ENCODE results near the gene NPR2.

NPR2 gene

GRCh38 chr9:35789541-35789940, 1.9 kb upstream of the NPR2 start:
- H3K4me3 ChIP-seq (replicated peaks; ENCODE audit: low read depth, low read length), result no peak overlapping the region
- no peak for DNase-seq (ENCODE audit: low read depth)
- TF ChIP-seq, protein P1, sequence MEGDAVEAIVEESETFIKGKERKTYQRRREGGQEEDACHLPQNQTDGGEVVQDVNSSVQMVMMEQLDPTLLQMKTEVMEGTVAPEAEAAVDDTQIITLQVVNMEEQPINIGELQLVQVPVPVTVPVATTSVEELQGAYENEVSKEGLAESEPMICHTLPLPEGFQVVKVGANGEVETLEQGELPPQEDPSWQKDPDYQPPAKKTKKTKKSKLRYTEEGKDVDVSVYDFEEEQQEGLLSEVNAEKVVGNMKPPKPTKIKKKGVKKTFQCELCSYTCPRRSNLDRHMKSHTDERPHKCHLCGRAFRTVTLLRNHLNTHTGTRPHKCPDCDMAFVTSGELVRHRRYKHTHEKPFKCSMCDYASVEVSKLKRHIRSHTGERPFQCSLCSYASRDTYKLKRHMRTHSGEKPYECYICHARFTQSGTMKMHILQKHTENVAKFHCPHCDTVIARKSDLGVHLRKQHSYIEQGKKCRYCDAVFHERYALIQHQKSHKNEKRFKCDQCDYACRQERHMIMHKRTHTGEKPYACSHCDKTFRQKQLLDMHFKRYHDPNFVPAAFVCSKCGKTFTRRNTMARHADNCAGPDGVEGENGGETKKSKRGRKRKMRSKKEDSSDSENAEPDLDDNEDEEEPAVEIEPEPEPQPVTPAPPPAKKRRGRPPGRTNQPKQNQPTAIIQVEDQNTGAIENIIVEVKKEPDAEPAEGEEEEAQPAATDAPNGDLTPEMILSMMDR (IDR thresholded peaks at IDR 0.05; ENCODE audit: low read length, missing control alignments), result no peak

DNA sequence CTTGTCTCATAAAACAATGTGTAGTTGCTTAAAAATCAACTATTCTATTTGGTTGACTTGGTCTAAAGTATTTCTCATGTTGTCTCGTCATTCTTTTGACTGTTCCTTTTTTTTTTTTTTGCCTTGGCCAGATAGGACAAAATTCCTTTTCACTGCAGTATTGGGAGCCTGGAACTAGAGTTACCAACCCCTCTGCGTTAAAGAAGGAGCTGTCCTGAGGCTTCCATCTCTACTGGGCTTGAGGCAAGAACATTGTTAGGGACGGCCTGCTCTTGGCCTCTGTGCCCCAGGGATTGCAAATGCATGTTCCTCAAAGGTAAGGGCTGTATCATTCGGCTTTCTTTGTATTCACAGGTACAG, 1.4 kb upstream of the NPR2 start:
- no peak overlapping the region for H3K4me3 ChIP-seq (replicated peaks; ENCODE audit: low read depth, low read length)
- TF ChIP-seq, protein P1 (IDR thresholded peaks at IDR 0.05; ENCODE audit: low read length, missing control alignments), result no peak
- DNase-seq (ENCODE audit: low read depth), result no peak

DNA sequence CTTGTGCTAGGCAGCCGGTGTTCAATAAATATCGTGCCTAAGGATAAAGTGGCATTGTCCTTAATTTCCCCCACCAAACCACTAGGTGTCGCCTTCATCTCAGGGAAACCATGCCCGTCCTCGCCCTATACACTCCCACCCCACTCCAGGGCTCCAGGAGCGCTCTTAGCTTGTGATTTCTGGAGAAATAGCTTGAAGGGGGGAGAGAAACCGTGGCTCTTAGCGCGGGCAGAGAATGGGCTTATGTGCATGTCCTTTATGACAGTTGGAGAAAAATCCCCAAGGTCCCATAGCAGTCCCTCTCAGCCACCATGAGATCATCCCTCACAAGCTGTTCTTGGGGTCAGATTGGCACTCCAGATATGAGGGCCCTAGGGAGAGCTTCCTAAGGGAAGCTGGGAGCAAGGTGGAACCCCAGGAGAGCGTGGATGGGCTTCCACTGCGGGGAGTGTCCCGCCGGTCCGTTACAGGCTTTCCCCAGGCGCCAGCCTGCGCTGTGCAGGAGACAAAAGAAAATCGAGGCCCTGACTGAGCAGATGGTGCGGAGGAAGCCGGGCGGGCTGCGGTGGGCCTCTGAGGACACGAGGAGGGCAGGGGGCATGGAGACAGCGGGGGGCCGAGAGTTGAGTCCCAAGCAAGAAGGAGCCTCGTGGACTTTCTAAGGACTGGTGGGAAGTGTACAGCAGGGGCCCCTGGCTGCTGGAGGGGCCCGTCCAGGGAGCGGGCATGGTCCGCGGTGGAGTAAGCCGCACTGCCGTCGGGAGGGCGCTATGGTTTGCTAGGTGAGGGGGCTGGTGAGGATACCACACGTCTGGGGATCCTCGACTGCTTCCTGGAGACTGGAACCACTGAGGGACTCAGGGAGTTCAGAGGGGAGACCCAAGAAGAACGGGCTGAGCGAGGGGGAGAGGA, 750 bp upstream of the NPR2 start:
- H3K4me3 ChIP-seq (replicated peaks; ENCODE audit: low read depth, low read length), result no peak overlapping the region
- DNase-seq (ENCODE audit: low read depth), result peak; percentile 93
- TF ChIP-seq, protein P1 (IDR thresholded peaks at IDR 0.05; ENCODE audit: low read length, missing control alignments), result peak; percentile 92

DNA sequence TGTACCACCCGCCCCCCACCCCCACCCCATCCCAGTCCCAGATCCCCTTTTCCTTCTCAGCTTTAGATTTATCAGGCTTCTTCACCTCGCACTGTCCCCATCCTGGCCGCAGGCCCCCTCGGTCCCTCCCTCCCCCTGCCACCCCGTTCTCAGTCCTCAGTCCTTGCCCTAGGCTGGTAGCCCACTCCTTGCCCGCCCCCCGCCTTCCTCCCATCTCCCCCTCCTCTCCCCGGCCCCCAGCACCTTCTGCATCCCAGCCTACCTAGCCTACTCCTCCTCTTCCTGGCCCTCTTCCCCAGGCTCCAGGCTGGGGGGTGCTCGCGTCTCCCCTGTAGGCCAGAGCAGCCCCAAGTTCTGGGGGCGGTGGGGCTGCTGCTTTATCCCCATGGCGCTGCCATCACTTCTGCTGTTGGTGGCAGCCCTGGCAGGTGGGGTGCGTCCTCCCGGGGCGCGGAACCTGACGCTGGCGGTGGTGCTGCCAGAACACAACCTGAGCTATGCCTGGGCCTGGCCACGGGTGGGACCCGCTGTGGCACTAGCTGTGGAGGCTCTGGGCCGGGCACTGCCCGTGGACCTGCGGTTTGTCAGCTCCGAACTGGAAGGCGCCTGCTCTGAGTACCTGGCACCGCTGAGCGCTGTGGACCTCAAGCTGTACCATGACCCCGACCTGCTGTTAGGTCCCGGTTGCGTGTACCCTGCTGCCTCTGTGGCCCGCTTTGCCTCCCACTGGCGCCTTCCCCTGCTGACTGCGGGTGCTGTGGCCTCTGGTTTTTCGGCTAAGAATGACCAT, 828 bp downstream of the NPR2 start:
- TF ChIP-seq, protein P1 (IDR thresholded peaks at IDR 0.05; ENCODE audit: low read length, missing control alignments), result no peak
- no peak for DNase-seq (ENCODE audit: low read depth)
- peak overlapping the region; percentile 57 for H3K4me3 ChIP-seq (replicated peaks; ENCODE audit: low read depth, low read length)

DNA sequence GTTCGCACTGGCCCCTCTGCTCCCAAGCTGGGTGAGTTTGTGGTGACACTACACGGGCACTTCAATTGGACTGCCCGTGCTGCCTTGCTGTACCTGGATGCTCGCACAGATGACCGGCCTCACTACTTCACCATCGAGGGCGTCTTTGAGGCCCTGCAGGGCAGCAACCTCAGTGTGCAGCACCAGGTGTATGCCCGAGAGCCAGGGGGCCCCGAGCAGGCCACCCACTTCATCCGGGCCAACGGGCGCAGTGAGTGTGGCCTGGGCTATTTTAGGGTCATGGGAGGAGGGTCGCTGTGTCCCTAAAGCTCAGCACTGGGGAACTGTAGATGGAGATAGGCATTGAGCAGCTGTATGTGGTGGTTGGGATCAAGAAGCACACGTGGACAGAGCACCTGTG, 1.4 kb downstream of the NPR2 start:
- no peak for DNase-seq (ENCODE audit: low read depth)
- TF ChIP-seq, protein P1 (IDR thresholded peaks at IDR 0.05; ENCODE audit: low read length, missing control alignments), result no peak
- peak overlapping the region; percentile 27 for H3K4me3 ChIP-seq (replicated peaks; ENCODE audit: low read depth, low read length)

- H3K4me3 ChIP-seq (replicated peaks; ENCODE audit: low read depth, low read length), result peak overlapping the region; percentile 27
- TF ChIP-seq, protein P1 (IDR thresholded peaks at IDR 0.05; ENCODE audit: low read length, missing control alignments), result no peak
- no peak for DNase-seq (ENCODE audit: low read depth)
Measured at GRCh38 chr9:35793461-35793860, 2.1 kb downstream of the NPR2 start.

Data from fibroblast of pulmonary artery (primary cell).